Testis (tissue), 3 donors: ENCODE measurements around the gene STAC. TPM values are rescaled to one million over a fixed set of nuclear protein-coding genes. Genes with fewer than 3 reads are reported as not detected.

Experiments
- DNase-seq: peaks from one replicate; pipeline ENCODE4 v3.0.0-alpha.2; 2019
- H3K27ac ChIP-seq, 2 donors: fragments of 200-600 bp; sonication (generic); one replicate each; pipeline ENCODE4 v1.5.1; 2019
- H3K27me3 ChIP-seq: fragments of 200-600 bp; sonication (generic); one replicate; pipeline ENCODE4 v1.5.1; 2019
- H3K36me3 ChIP-seq: fragments of 200-600 bp; sonication (generic); one replicate; pipeline ENCODE4 v1.5.1; 2017; ENCODE audit warnings: low read depth; ENCODE audit errors: missing control alignments
- H3K4me1 ChIP-seq: fragments of 200-600 bp; sonication (generic); one replicate; pipeline ENCODE4 v1.5.1; 2019
- H3K4me3 ChIP-seq, 2 donors: fragments of 200-600 bp; sonication (generic); one replicate each; pipeline ENCODE4 v1.5.1; 2017 to 2019
- H3K9me3 ChIP-seq: fragments of 200-600 bp; sonication (generic); one replicate; pipeline ENCODE4 v1.5.1; 2017
- CTCF ChIP-seq, 3 experiments: fragments of 450-650 bp in 2 of 3; fragments of 200-600 bp in 1 of 3; sonication (generic) in 1 of 3; IDR thresholded peaks; one replicate each; pipeline ENCODE4 v1.5.1; 2016 to 2019; ENCODE audit warnings: antibody characterized with exemption in 3 of 3, mild to moderate bottlenecking in 2 of 3, moderate library complexity in 1 of 3
- POLR2A ChIP-seq: fragments of 450-650 bp; IDR thresholded peaks from one replicate; pipeline ENCODE4 v1.6.1; 2017; ENCODE audit warnings: antibody characterized with exemption, mild to moderate bottlenecking, moderate library complexity
- WGBS, 2 donors: methylation state at CpG; one replicate each; pipeline ENCODE4 v1.1.5; 2018; 5-methylcytosine and 5-hydroxymethylcytosine counted together
- intact Hi-C: fragments of 100-400 bp; cut with DNase I; formaldehyde crosslinking; loops from one replicate; pipeline ENCODE4 v1.15.1; 2023; ENCODE audit warnings: low total_unique reads
- polyA plus RNA-seq: library from polyadenylated mRNA; stranded (reverse); fragments of 350-450 nt; fragmentation: Illumina TruSeq; extraction: RNeasy Lipid Tissue Mini Kit (QIAGEN cat#74804); gene quantifications from one replicate; pipeline ENCODE4 v1.2.3, GENCODE V29; 2014; ENCODE audit warnings: low read depth, low replicate concordance; ENCODE audit not compliant: insufficient read depth
- total RNA-seq, 2 donors: library from RNA; depleted of rRNA; stranded (reverse); fragments of >200 nt; gene quantifications; one replicate each; pipeline ENCODE4 v1.2.3, GENCODE V29; 2016

STAC gene
- total and polyA plus RNA-seq, 3 donors from 2014 or later: 4.8 to 9.4 (median 7.1) TPM

- intact Hi-C loops: no loop called here
- no peak overlapping the region for H3K4me3 ChIP-seq
- TF ChIP-seq CTCF (IDR thresholded peaks at IDR 0.05): no peak
- no peak for TF ChIP-seq POLR2A
- H3K4me1 ChIP-seq: no peaks in the 10 kb centered on the region
- no peaks in the 10 kb centered on the region for H3K9me3 ChIP-seq
- no peaks in the 10 kb centered on the region for H3K27me3 ChIP-seq
- H3K27ac ChIP-seq: no peak overlapping the region
- WGBS, 2 donors: 79 to 90% methylated on average over 2 of the region's 2 CpGs
- no peak for DNase-seq
- no peaks in the 10 kb centered on the region for H3K36me3 ChIP-seq
Measured at GRCh38 chr3:36434687-36435426, 54.6 kb downstream of the STAC start.

- Histone ChIP-seq H3K4me3 (no peak overlapping the region), H3K36me3 (no peaks in the 10 kb centered on the region), H3K4me1 (no peaks in the 10 kb centered on the region), H3K27me3 (no peaks in the 10 kb centered on the region), H3K27ac (no peak overlapping the region), H3K9me3 (no peaks in the 10 kb centered on the region)
- DNase-seq: no peak
- intact Hi-C loops: no loop called here
- TF ChIP-seq POLR2A (no peak), CTCF (IDR thresholded peaks at IDR 0.05) (no peak)
- 78 to 91% methylated on average over 8 to 10 of the region's 10 CpGs for WGBS, 2 donors
Measured at GRCh38 chr3:36443028-36443686, 62.9 kb downstream of the STAC start.

GRCh38 chr3:36444909-36445308 lies 64.6 kb downstream of the STAC start:
- H3K27me3 ChIP-seq: no peaks in the 10 kb centered on the region
- no peak overlapping the region for H3K27ac ChIP-seq
- TF ChIP-seq POLR2A: no peak
- no peak for TF ChIP-seq CTCF (IDR thresholded peaks at IDR 0.05)
- intact Hi-C loops: no loop called here
- H3K9me3 ChIP-seq: no peaks in the 10 kb centered on the region
- WGBS, 2 donors: 94 to 96% methylated on average over 1 of the region's 1 CpG
- H3K36me3 ChIP-seq: no peaks in the 10 kb centered on the region
- no peak for DNase-seq
- no peak overlapping the region for H3K4me3 ChIP-seq
- no peaks in the 10 kb centered on the region for H3K4me1 ChIP-seq

GRCh38 chr3:36446276-36446675 lies 66.0 kb downstream of the STAC start:
- intact Hi-C loops: no loop called here
- no peaks in the 10 kb centered on the region for H3K36me3 ChIP-seq
- H3K9me3 ChIP-seq: no peaks in the 10 kb centered on the region
- H3K4me1 ChIP-seq: no peaks in the 10 kb centered on the region
- H3K4me3 ChIP-seq: no peak overlapping the region
- H3K27me3 ChIP-seq: no peaks in the 10 kb centered on the region
- no peak for TF ChIP-seq POLR2A
- TF ChIP-seq CTCF (IDR thresholded peaks at IDR 0.05): no peak
- no peak overlapping the region for H3K27ac ChIP-seq
- no peak for DNase-seq

GRCh38 chr3:36447061-36447460 lies 66.8 kb downstream of the STAC start:
- intact Hi-C loops: no loop called here
- H3K27me3 ChIP-seq: no peaks in the 10 kb centered on the region
- no peak overlapping the region for H3K27ac ChIP-seq
- DNase-seq: no peak
- no peaks in the 10 kb centered on the region for H3K36me3 ChIP-seq
- no peak for TF ChIP-seq CTCF (IDR thresholded peaks at IDR 0.05)
- no peak for TF ChIP-seq POLR2A
- no peak overlapping the region for H3K4me3 ChIP-seq
- WGBS, 2 donors: 0 to 21% methylated on average over 2 of the region's 2 CpGs
- H3K4me1 ChIP-seq: no peaks in the 10 kb centered on the region
- no peaks in the 10 kb centered on the region for H3K9me3 ChIP-seq
